ENCODE measurements around the gene GSN.

GRCh38 chr9:121354762-121355161, 86.8 kb downstream of the GSN start:
- no peak for TF ChIP-seq POLR2A (IDR thresholded peaks at IDR 0.05)
- no peak for TF ChIP-seq CTCF (IDR thresholded peaks at IDR 0.05)

Data from esophagus squamous epithelium (tissue), 4 donors.